GM23248 (cell line): ENCODE results near the gene WWOX. TPM values are rescaled to one million over a fixed set of nuclear protein-coding genes. Genes with fewer than 3 reads are reported as not detected.
A peak's percentile ranks its signal among the peaks of the same experiment; 100 is the strongest.

Source experiments
- DNase-seq: peaks from one replicate; pipeline ENCODE4 v3.0.0-alpha.2; 2015
- H2AFZ ChIP-seq: fragments of 200-600 bp; sonication (generic); 2 replicates; pipeline ENCODE4 v1.6.1; 2016; ENCODE audit warnings: antibody characterized with exemption
- H3F3A ChIP-seq: fragments of 200-600 bp; sonication (generic); 2 replicates; pipeline ENCODE4 v1.6.1; 2016; ENCODE audit warnings: mild to moderate bottlenecking, antibody characterized with exemption, mixed run types; ENCODE audit not compliant: insufficient read depth
- H3K27ac ChIP-seq: fragments of 200-600 bp; sonication (generic); 2 replicates; pipeline ENCODE4 v1.5.1; 2016; ENCODE audit warnings: mild to moderate bottlenecking
- H3K27me3 ChIP-seq: fragments of 200-600 bp; sonication (generic); replicated peaks from 2 replicates; pipeline ENCODE4 v1.6.1; 2016; ENCODE audit warnings: mild to moderate bottlenecking; ENCODE audit not compliant: insufficient read depth
- H3K36me3 ChIP-seq: fragments of 200-600 bp; sonication (generic); 2 replicates; pipeline ENCODE4 v1.6.1; 2016; ENCODE audit warnings: low read depth, mild to moderate bottlenecking
- H3K4me1 ChIP-seq: fragments of 200-600 bp; sonication (generic); 2 replicates; pipeline ENCODE4 v1.6.1; 2016; ENCODE audit warnings: mild to moderate bottlenecking; ENCODE audit not compliant: insufficient read depth
- H3K4me2 ChIP-seq: fragments of 200-600 bp; sonication (generic); one replicate; pipeline ENCODE4 v1.6.1; 2016; ENCODE audit warnings: mild to moderate bottlenecking; ENCODE audit not compliant: unreplicated experiment
- H3K4me3 ChIP-seq: fragments of 200-600 bp; sonication (generic); 2 replicates; pipeline ENCODE4 v1.5.1; 2016; ENCODE audit warnings: mild to moderate bottlenecking
- H3K79me2 ChIP-seq: fragments of 200-600 bp; sonication (generic); 2 replicates; pipeline ENCODE4 v1.6.1; 2016; ENCODE audit warnings: mild to moderate bottlenecking; ENCODE audit not compliant: insufficient read depth
- H3K9ac ChIP-seq: fragments of 200-600 bp; sonication (generic); 2 replicates; pipeline ENCODE4 v1.6.1; 2016; ENCODE audit warnings: mild to moderate bottlenecking
- H3K9me2 ChIP-seq: fragments of 200-600 bp; sonication (generic); 2 replicates; pipeline ENCODE4 v1.6.1; 2016; ENCODE audit warnings: mixed run types, mild to moderate bottlenecking, moderate library complexity; ENCODE audit not compliant: insufficient read depth
- H3K9me3 ChIP-seq: fragments of 200-600 bp; sonication (generic); one replicate; pipeline ENCODE4 v1.6.1; 2017; ENCODE audit warnings: low read depth
- H4K20me1 ChIP-seq: fragments of 200-600 bp; sonication (generic); 2 replicates; pipeline ENCODE4 v1.6.0; 2016; ENCODE audit not compliant: insufficient read depth
- EZH2 ChIP-seq: fragments of 200-600 bp; sonication (generic); IDR thresholded peaks from 2 replicates; pipeline ENCODE4 v1.6.1; 2018; ENCODE audit warnings: antibody characterized with exemption, mild to moderate bottlenecking; ENCODE audit not compliant: insufficient read depth, poor library complexity, severe bottlenecking
- EZH2phosphoT487 ChIP-seq: fragments of 200-600 bp; sonication (generic); IDR thresholded peaks from 2 replicates; pipeline ENCODE4 v1.6.1; 2018; ENCODE audit warnings: antibody characterized with exemption, moderate library complexity, mild to moderate bottlenecking, low read depth; ENCODE audit not compliant: insufficient read depth
- WGBS, 2 experiments: methylation state at CpG; one replicate each; pipeline ENCODE4 v1.1.6; 2015 to 2017; ENCODE audit warnings: low lambda C conversion rate in 2 of 2, low coverage in 1 of 2; ENCODE audit errors: missing lambda C conversion rate in 2 of 2; 5-methylcytosine and 5-hydroxymethylcytosine counted together
- in situ Hi-C: fragments of 300-500 bp; cut with MboI; formaldehyde crosslinking; loops from 2 replicates; pipeline ENCODE4 v1.15.0; 2020
- polyA plus RNA-seq: library from polyadenylated mRNA; unstranded; fragments of >200 nt; fragmentation: Nextera tagmentation; extraction: Ambion mirVana; gene quantifications from 2 replicates; pipeline ENCODE4 v1.2.1, GENCODE V29; 2016
- total RNA-seq: library from RNA; depleted of rRNA; stranded (reverse); fragments of >200 nt; shearing (Covaris generic); gene quantifications from 2 replicates; pipeline ENCODE4 v1.2.3, GENCODE V29; 2014

WWOX gene
- total and polyA plus RNA-seq, 2 experiments from 2014 or later: 4.5 to 6.6 TPM

GRCh38 chr16:78502812-78503350 lies 403.4 kb downstream of the WWOX start:
- Histone ChIP-seq H3K9me3 (no peaks in the 10 kb centered on the region), H3K4me3 (no peak overlapping the region), H4K20me1 (no peaks in the 10 kb centered on the region), H3K79me2 (no peaks in the 10 kb centered on the region), H3K4me2 (no peak overlapping the region), H3F3A (no peaks in the 10 kb centered on the region), H3K9ac (no peak overlapping the region), H3K9me2 (no peaks in the 10 kb centered on the region), H2AFZ (no peak overlapping the region), H3K4me1 (peaks cover 21% of the 10 kb centered on the region), H3K36me3 (no peaks in the 10 kb centered on the region), H3K27me3 (no peaks in the 10 kb centered on the region), H3K27ac (no peak overlapping the region)
- DNase-seq: no peak
- TF ChIP-seq EZH2phosphoT487 (no peak), EZH2 (no peak)
- in situ Hi-C loops: no loop called here
- WGBS, 2 experiments: 67 to 69% methylated on average over 10 of the region's 10 CpGs

- Histone ChIP-seq H3K9me2 (no peaks in the 10 kb centered on the region), H3K4me1 (peaks cover 21% of the 10 kb centered on the region), H3K27me3 (no peaks in the 10 kb centered on the region), H3K4me2 (no peak overlapping the region), H2AFZ (no peak overlapping the region), H3K27ac (no peak overlapping the region), H3K4me3 (no peak overlapping the region), H3K9ac (no peak overlapping the region), H3K9me3 (no peaks in the 10 kb centered on the region), H4K20me1 (no peaks in the 10 kb centered on the region), H3F3A (no peaks in the 10 kb centered on the region), H3K79me2 (no peaks in the 10 kb centered on the region), H3K36me3 (no peaks in the 10 kb centered on the region)
- DNase-seq: peak; percentile 52
- TF ChIP-seq EZH2: no peak
- TF ChIP-seq EZH2phosphoT487: no peak
- WGBS, 2 experiments: 20 to 22% methylated on average over 3 of the region's 3 CpGs
- in situ Hi-C loops: no loop called here
Observed at GRCh38 chr16:78503602-78504001, 404.1 kb downstream of the WWOX start.

GRCh38 chr16:78504401-78504851 lies 405.0 kb downstream of the WWOX start:
- no peaks in the 10 kb centered on the region for H3F3A ChIP-seq
- in situ Hi-C loops: no loop called here
- peaks cover 21% of the 10 kb centered on the region for H3K4me1 ChIP-seq
- H3K9me2 ChIP-seq: no peaks in the 10 kb centered on the region
- WGBS, 2 experiments: 4 to 7% methylated on average over 12 of the region's 12 CpGs
- no peak overlapping the region for H3K4me2 ChIP-seq
- TF ChIP-seq EZH2phosphoT487: no peak
- no peak for TF ChIP-seq EZH2
- H3K79me2 ChIP-seq: no peaks in the 10 kb centered on the region
- no peak overlapping the region for H3K27ac ChIP-seq
- H3K36me3 ChIP-seq: no peaks in the 10 kb centered on the region
- H2AFZ ChIP-seq: peak overlapping the region; percentile 81
- no peaks in the 10 kb centered on the region for H4K20me1 ChIP-seq
- no peaks in the 10 kb centered on the region for H3K27me3 ChIP-seq
- no peaks in the 10 kb centered on the region for H3K9me3 ChIP-seq
- peak; percentile 39 for DNase-seq
- no peak overlapping the region for H3K9ac ChIP-seq
- no peak overlapping the region for H3K4me3 ChIP-seq

- Histone ChIP-seq H4K20me1 (no peaks in the 10 kb centered on the region), H3K4me3 (no peak overlapping the region), H3K27me3 (no peaks in the 10 kb centered on the region), H3K36me3 (no peaks in the 10 kb centered on the region), H3K9me3 (no peaks in the 10 kb centered on the region), H3K79me2 (no peaks in the 10 kb centered on the region), H3K9ac (no peak overlapping the region), H2AFZ (peak overlapping the region; percentile 81), H3F3A (no peaks in the 10 kb centered on the region), H3K4me2 (no peak overlapping the region), H3K4me1 (peaks cover 21% of the 10 kb centered on the region), H3K27ac (no peak overlapping the region), H3K9me2 (no peaks in the 10 kb centered on the region)
- WGBS, 2 experiments: 26 to 30% methylated on average over 6 of the region's 6 CpGs
- in situ Hi-C loops: no loop called here
- no peak for DNase-seq
- no peak for TF ChIP-seq EZH2phosphoT487
- TF ChIP-seq EZH2: no peak
Observed at GRCh38 chr16:78505036-78505435, 405.6 kb downstream of the WWOX start.
